Measurements from ENCODE around the gene NXPH1. TPM values are rescaled to one million over a fixed set of nuclear protein-coding genes. Genes with fewer than 3 reads are reported as not detected.

Gene NXPH1
- total RNA-seq, 1 experiment from 2014 or later: not detected

- BruUV-seq (replicated peaks): no TSS peak
- DNase-seq (ENCODE audit: low spot score): no peak
- TF ChIP-seq CTCF (conservative IDR thresholded peaks at IDR 0.05; ENCODE audit: low read depth, low read length): no peak
- no peak for TF ChIP-seq EZH2 (IDR thresholded peaks at IDR 0.05; ENCODE audit: borderline replicate concordance, low read depth, low read length, poor library complexity, severe bottlenecking)
- Histone ChIP-seq H3K9me3 (ENCODE audit: low read depth, low read length, poor library complexity, severe bottlenecking) (no peaks in the 10 kb centered on the region), H3K36me3 (ENCODE audit: insufficient read depth, low read length, poor library complexity, severe bottlenecking) (no peaks in the 10 kb centered on the region), H3K4me3 (ENCODE audit: low read depth, low read length, poor library complexity, severe bottlenecking) (no peak overlapping the region), H3K27me3 (replicated peaks; ENCODE audit: insufficient read depth, low read depth, low read length, poor library complexity) (peaks cover 16% of the 10 kb centered on the region), H3K4me1 (ENCODE audit: insufficient read depth, low read length, poor library complexity, severe bottlenecking) (no peaks in the 10 kb centered on the region), H3K27ac (ENCODE audit: low read depth, low read length, poor library complexity, severe bottlenecking) (no peak overlapping the region)
- ChIA-PET CTCF (no interaction called here), POLR2A (ENCODE audit: low non-redundant PET) (no interaction called here)
- intact Hi-C loops (cut with micrococcal nuclease; ENCODE audit: unreplicated experiment): no loop called here
These were observed 94.9 kb downstream of the NXPH1 start for GRCh38 chr7:8528311-8528710.

- Histone ChIP-seq H3K9me3 (ENCODE audit: low read depth, low read length, poor library complexity, severe bottlenecking) (no peaks in the 10 kb centered on the region), H3K36me3 (ENCODE audit: insufficient read depth, low read length, poor library complexity, severe bottlenecking) (no peaks in the 10 kb centered on the region), H3K27ac (ENCODE audit: low read depth, low read length, poor library complexity, severe bottlenecking) (no peak overlapping the region), H3K4me1 (ENCODE audit: insufficient read depth, low read length, poor library complexity, severe bottlenecking) (no peaks in the 10 kb centered on the region), H3K4me3 (ENCODE audit: low read depth, low read length, poor library complexity, severe bottlenecking) (no peak overlapping the region), H3K27me3 (replicated peaks; ENCODE audit: insufficient read depth, low read depth, low read length, poor library complexity) (peaks cover 25% of the 10 kb centered on the region)
- DNase-seq (ENCODE audit: low spot score): no peak
- ChIA-PET CTCF (no interaction called here), POLR2A (ENCODE audit: low non-redundant PET) (no interaction called here)
- no peak for TF ChIP-seq CTCF (conservative IDR thresholded peaks at IDR 0.05; ENCODE audit: low read depth, low read length)
- no peak for TF ChIP-seq EZH2 (IDR thresholded peaks at IDR 0.05; ENCODE audit: borderline replicate concordance, low read depth, low read length, poor library complexity, severe bottlenecking)
- intact Hi-C loops (cut with micrococcal nuclease; ENCODE audit: unreplicated experiment): no loop called here
- no TSS peak for BruUV-seq (replicated peaks)
These were observed 98.6 kb downstream of the NXPH1 start for GRCh38 chr7:8531991-8532515.

- ChIA-PET POLR2A (ENCODE audit: low non-redundant PET) (no interaction called here), CTCF (no interaction called here)
- H3K27ac ChIP-seq (ENCODE audit: low read depth, low read length, poor library complexity, severe bottlenecking): no peak overlapping the region
- intact Hi-C loops (cut with micrococcal nuclease; ENCODE audit: unreplicated experiment): no loop called here
- H3K27me3 ChIP-seq (replicated peaks; ENCODE audit: insufficient read depth, low read depth, low read length, poor library complexity): peaks cover 25% of the 10 kb centered on the region
- H3K9me3 ChIP-seq (ENCODE audit: low read depth, low read length, poor library complexity, severe bottlenecking): no peaks in the 10 kb centered on the region
- no peak for DNase-seq (ENCODE audit: low spot score)
- H3K36me3 ChIP-seq (ENCODE audit: insufficient read depth, low read length, poor library complexity, severe bottlenecking): no peaks in the 10 kb centered on the region
- BruUV-seq (replicated peaks): no TSS peak
- H3K4me3 ChIP-seq (ENCODE audit: low read depth, low read length, poor library complexity, severe bottlenecking): no peak overlapping the region
- no peak for TF ChIP-seq EZH2 (IDR thresholded peaks at IDR 0.05; ENCODE audit: borderline replicate concordance, low read depth, low read length, poor library complexity, severe bottlenecking)
- TF ChIP-seq CTCF (conservative IDR thresholded peaks at IDR 0.05; ENCODE audit: low read depth, low read length): no peak
- H3K4me1 ChIP-seq (ENCODE audit: insufficient read depth, low read length, poor library complexity, severe bottlenecking): no peaks in the 10 kb centered on the region
These were observed 103.0 kb downstream of the NXPH1 start for GRCh38 chr7:8536431-8536830.

All from A673 (cell line).